PC-3 (cell line): ENCODE measurements around the gene VWC2. TPM values are rescaled to one million over a fixed set of nuclear protein-coding genes. Genes with fewer than 3 reads are reported as not detected.

Experiments
- ATAC-seq: fragments of 200-7000 bp; cut with Tn5 transposase; 2 replicates; pipeline ENCODE4 v1.9.1; 2020; ENCODE audit warnings: mild to moderate bottlenecking, moderate library complexity
- Bru-seq: library from RNA; stranded (reverse); fragments of 400-500 nt; gene quantifications from one replicate; lab custom pipeline; 2021; lab: Mats Ljungman, UMichigan
- BruChase-seq, 2 experiments: library from RNA; stranded (reverse); fragments of 400-500 nt; gene quantifications; one replicate each; lab custom pipeline; 2021; lab: Mats Ljungman, UMichigan
- BruUV-seq: library from RNA; stranded (reverse); fragments of 400-500 nt; replicated peaks from 2 replicates; lab custom pipeline; 2021; lab: Mats Ljungman, UMichigan
- CTCF ChIA-PET: fragments of 300-600 bp; sonication (Branson Sonifier 250); formaldehyde crosslinking; loops from one replicate; lab custom pipeline; 2022; ENCODE audit warnings: antibody characterized with exemption; lab: Charles Lee
- POLR2A ChIA-PET: fragments of 300-600 bp; sonication (Branson Sonifier 250); formaldehyde crosslinking; loops from one replicate; lab custom pipeline; 2022; ENCODE audit warnings: antibody characterized with exemption; ENCODE audit not compliant: unreplicated experiment; lab: Charles Lee
- DNase-seq: peaks from one replicate; pipeline ENCODE4 v3.0.0-alpha.2; 2015
- H2AFZ ChIP-seq: fragments of 300-600 bp; sonication (generic); 2 replicates; pipeline ENCODE4 v1.6.0; 2016; ENCODE audit warnings: antibody characterized with exemption, low read length
- H3F3A ChIP-seq: fragments of 300-600 bp; sonication (generic); one replicate; pipeline ENCODE4 v1.6.0; 2017; ENCODE audit warnings: antibody characterized with exemption, low read length, control low read depth, mild to moderate bottlenecking; ENCODE audit not compliant: unreplicated experiment
- H3K27ac ChIP-seq: fragments of 300-600 bp; sonication (generic); 2 replicates; pipeline ENCODE4 v1.5.1; 2016; ENCODE audit warnings: mild to moderate bottlenecking, low read length
- H3K27me3 ChIP-seq: fragments of 300-600 bp; sonication (generic); 2 replicates; pipeline ENCODE4 v1.6.1; 2016; ENCODE audit warnings: low read length, mixed read lengths
- H3K36me3 ChIP-seq: fragments of 300-600 bp; sonication (generic); 2 replicates; pipeline ENCODE4 v1.6.1; 2016; ENCODE audit warnings: low read depth, mixed run types, low read length, mixed read lengths
- H3K4me1 ChIP-seq: fragments of 300-600 bp; sonication (generic); 2 replicates; pipeline ENCODE4 v1.5.1; 2016; ENCODE audit warnings: low read length; ENCODE audit not compliant: insufficient read depth
- H3K4me2 ChIP-seq: fragments of 300-600 bp; sonication (generic); 2 replicates; pipeline ENCODE4 v1.6.0; 2016; ENCODE audit warnings: low read length
- H3K4me3 ChIP-seq: fragments of 300-600 bp; sonication (generic); 2 replicates; pipeline ENCODE4 v1.5.1; 2016; ENCODE audit warnings: mild to moderate bottlenecking, low read length, mixed read lengths
- H3K79me2 ChIP-seq: fragments of 300-600 bp; sonication (generic); 2 replicates; pipeline ENCODE4 v1.6.1; 2017; ENCODE audit warnings: low read length, mixed read lengths
- H3K9ac ChIP-seq: fragments of 300-600 bp; sonication (generic); 2 replicates; pipeline ENCODE4 v1.6.0; 2016; ENCODE audit warnings: mild to moderate bottlenecking, low read length
- H3K9me2 ChIP-seq: fragments of 300-600 bp; sonication (generic); replicated peaks from 2 replicates; pipeline ENCODE4 v1.6.1; 2016; ENCODE audit warnings: mixed run types, low read length, mixed read lengths
- H3K9me3 ChIP-seq: fragments of 300-600 bp; sonication (generic); 2 replicates; pipeline ENCODE4 v1.6.1; 2016; ENCODE audit warnings: low read length, mixed read lengths
- H4K20me1 ChIP-seq: fragments of 300-600 bp; sonication (generic); 2 replicates; pipeline ENCODE4 v1.6.1; 2016; ENCODE audit warnings: low read length, mixed read lengths
- CTCF ChIP-seq: fragments of 300-600 bp; sonication (generic); conservative IDR thresholded peaks from 2 replicates; pipeline ENCODE4 v1.5.1; 2017; ENCODE audit warnings: antibody characterized with exemption, low read depth, mild to moderate bottlenecking, low read length
- EZH2 ChIP-seq: fragments of 300-600 bp; sonication (generic); IDR thresholded peaks from one replicate; pipeline ENCODE4 v1.6.1; 2017; ENCODE audit warnings: antibody characterized with exemption, mild to moderate bottlenecking, low read length; ENCODE audit not compliant: unreplicated experiment
- EZH2phosphoT487 ChIP-seq: fragments of 300-600 bp; sonication (generic); IDR thresholded peaks from 2 replicates; pipeline ENCODE4 v1.6.1; 2018; ENCODE audit warnings: mild to moderate bottlenecking, antibody characterized with exemption, low read length, borderline replicate concordance
- intact Hi-C: fragments of 100-400 bp; cut with micrococcal nuclease; formaldehyde crosslinking; loops from 2 replicates; pipeline ENCODE4 v1.9.0; 2023
- long read RNA-seq: library from polyadenylated mRNA; unstranded; transcript quantifications from one replicate; pipeline ENCODE4 v2.0.0, GENCODE V29; 2021; ENCODE audit not compliant: unreplicated experiment
- total RNA-seq: library from RNA; depleted of rRNA; stranded (reverse); fragments of >200 nt; gene quantifications from 2 replicates; pipeline ENCODE4 v1.2.3, GENCODE V29; 2014; rRNA removed

The VWC2 gene
- total RNA-seq = not detected in 2 replicates
- Bru-seq, nascent RNA = percentile 0 among the genes with signal in this experiment
- not detected for BruChase-seq, experiment 1, labeled RNA remaining after a 6-hour chase
- BruChase-seq, experiment 2, labeled RNA remaining after a 2-hour chase = percentile 0 among the genes with signal in this experiment
- long read RNA-seq = 0 reads

- BruUV-seq = no TSS peak
- ChIA-PET POLR2A (no interaction called here), CTCF (no interaction called here)
- Histone ChIP-seq H3F3A (no peaks in the 10 kb centered on the region), H3K27me3 (no peaks in the 10 kb centered on the region), H3K4me3 (no peak within 1 kb of the TSS), H4K20me1 (no peaks in the 10 kb centered on the region), H3K4me1 (no peaks in the 10 kb centered on the region), H3K9me3 (no peaks in the 10 kb centered on the region), H3K27ac (no peak within 1 kb of the TSS), H3K79me2 (no peaks in the 10 kb centered on the region), H2AFZ (no peak within 1 kb of the TSS), H3K9ac (no peak within 1 kb of the TSS), H3K4me2 (no peak within 1 kb of the TSS), H3K36me3 (no peaks in the 10 kb centered on the region), H3K9me2 (no peaks in the 10 kb centered on the region)
- DNase-seq (no peak), ATAC-seq (no peak)
- intact Hi-C loops = no loop called here
- TF ChIP-seq EZH2 = no peak
- TF ChIP-seq CTCF = no peak
- TF ChIP-seq EZH2phosphoT487 = no peak
Observed at GRCh38 chr7:49773218-49773935, at the start of gene VWC2. Gene VWC2, plus strand, starts transcription at chr7:49773638. Its CDS starts 1,798 bp downstream, at chr7:49775436.

- Histone ChIP-seq H3K27me3 (no peaks in the 10 kb centered on the region), H3K79me2 (no peaks in the 10 kb centered on the region), H3K9me3 (no peaks in the 10 kb centered on the region), H3F3A (no peaks in the 10 kb centered on the region), H3K4me2 (no peak overlapping the region), H3K9me2 (no peaks in the 10 kb centered on the region), H3K36me3 (no peaks in the 10 kb centered on the region), H3K27ac (no peak overlapping the region), H3K9ac (no peak overlapping the region), H2AFZ (no peak overlapping the region), H3K4me3 (no peak overlapping the region), H3K4me1 (no peaks in the 10 kb centered on the region), H4K20me1 (no peaks in the 10 kb centered on the region)
- no TSS peak for BruUV-seq
- ChIA-PET CTCF (no interaction called here), POLR2A (no interaction called here)
- DNase-seq (no peak), ATAC-seq (no peak)
- intact Hi-C loops = no loop called here
- no peak for TF ChIP-seq EZH2
Observed at GRCh38 chr7:49724071-49724470, 49.4 kb upstream of the VWC2 start.

GRCh38 chr7:49731836-49732235 lies 41.6 kb upstream of the VWC2 start:
- DNase-seq (no peak), ATAC-seq (no peak)
- H3K4me2 ChIP-seq = no peak overlapping the region
- no peaks in the 10 kb centered on the region for H3K4me1 ChIP-seq
- no peak overlapping the region for H2AFZ ChIP-seq
- H3K27me3 ChIP-seq = no peaks in the 10 kb centered on the region
- H3F3A ChIP-seq = no peaks in the 10 kb centered on the region
- intact Hi-C loops = no loop called here
- ChIA-PET CTCF (no interaction called here), POLR2A (no interaction called here)
- H4K20me1 ChIP-seq = no peaks in the 10 kb centered on the region
- BruUV-seq = no TSS peak
- no peak overlapping the region for H3K27ac ChIP-seq
- H3K79me2 ChIP-seq = no peaks in the 10 kb centered on the region
- H3K9me3 ChIP-seq = no peaks in the 10 kb centered on the region
- TF ChIP-seq EZH2phosphoT487 (no peak), EZH2 (no peak), CTCF (no peak)
- H3K36me3 ChIP-seq = no peaks in the 10 kb centered on the region
- no peak overlapping the region for H3K4me3 ChIP-seq
- no peak overlapping the region for H3K9ac ChIP-seq
- no peaks in the 10 kb centered on the region for H3K9me2 ChIP-seq
